K562 (cell line): ENCODE results near the gene TP53TG5. TPM values are rescaled to one million over a fixed set of nuclear protein-coding genes. Genes with fewer than 3 reads are reported as not detected.

Source experiments
- ETV1 ChIP-seq: fragments of 450-650 bp; conservative IDR thresholded peaks from 2 replicates; pipeline ENCODE4 v1.6.1; 2016; ENCODE audit warnings: missing genetic modification characterization, control low read depth, low read depth, missing compliant biosample characterization
- FOXJ2 ChIP-seq: fragments of 200-800 bp; sonication (Bioruptor generic); IDR thresholded peaks from 2 replicates; pipeline ENCODE4 v1.6.1; 2016; ENCODE audit warnings: missing genetic modification characterization, missing compliant biosample characterization
- FOXM1 ChIP-seq, 2 experiments: fragments of 450-650 bp in 1 of 2; sonication (generic) in 1 of 2; formaldehyde crosslinking in 1 of 2; IDR thresholded peaks; 2 replicates each; pipeline versions ENCODE4 v1.6.1 to v1.9.0; 2017 to 2022; ENCODE audit warnings: low read depth in 2 of 2, mild to moderate bottlenecking in 2 of 2, missing genetic modification reagents in 1 of 2, moderate library complexity in 1 of 2
- FUS ChIP-seq: fragments of 200-400 bp; formaldehyde crosslinking; optimal IDR thresholded peaks from 2 replicates; pipeline ENCODE3; 2017; ENCODE audit warnings: low read depth, low read length
- JUN ChIP-seq, 2 experiments: sonication (generic) in 1 of 2; formaldehyde crosslinking in 1 of 2; IDR thresholded peaks; 2 replicates each; pipeline versions ENCODE4 v1.6.1 to v1.8.0; 2012 to 2022; ENCODE audit warnings: borderline replicate concordance in 2 of 2, mild to moderate bottlenecking in 2 of 2, improper control_type of control experiment in 1 of 2, low read depth in 1 of 2, low read length in 1 of 2, missing genetic modification reagents in 1 of 2
- KLF1 ChIP-seq: fragments of 450-650 bp; IDR thresholded peaks from 2 replicates; pipeline ENCODE4 v1.6.1; 2016; ENCODE audit warnings: missing genetic modification characterization, missing compliant biosample characterization
- MBD2 ChIP-seq: sonication (generic); IDR thresholded peaks from 2 replicates; pipeline ENCODE4 v1.6.1; 2016; ENCODE audit warnings: low read depth, borderline replicate concordance
- MCM3 ChIP-seq: fragments of 450-650 bp; IDR thresholded peaks from 2 replicates; pipeline ENCODE4 v1.6.1; 2016
- MITF ChIP-seq: IDR thresholded peaks from 2 replicates; pipeline ENCODE4 v1.6.1; 2014; ENCODE audit warnings: antibody characterized with exemption
- NEUROD1 ChIP-seq: fragments of 150-350 bp; IDR thresholded peaks from 2 replicates; pipeline ENCODE4 v1.6.1; 2014; ENCODE audit warnings: borderline replicate concordance, low read length, low read depth; ENCODE audit not compliant: partially characterized antibody
- SIX5 ChIP-seq, 2 experiments: IDR thresholded peaks; 2 replicates each; pipeline ENCODE4 v1.6.1; 2011; ENCODE audit warnings: low read length in 2 of 2, borderline replicate concordance in 1 of 2, low read depth in 1 of 2, mild to moderate bottlenecking in 1 of 2, moderate library complexity in 1 of 2; ENCODE audit not compliant: insufficient read depth in 1 of 2
- SMARCB1 ChIP-seq: IDR thresholded peaks from 2 replicates; pipeline ENCODE4 v1.6.1; 2011; ENCODE audit warnings: improper control_type of control experiment, low read depth; ENCODE audit not compliant: insufficient read length
- ZFP91 ChIP-seq: sonication (generic); formaldehyde crosslinking; IDR thresholded peaks from 2 replicates; pipeline ENCODE4 v1.8.0; 2022; ENCODE audit warnings: mild to moderate bottlenecking, missing genetic modification reagents
- ZNF316 ChIP-seq: fragments of 450-650 bp; IDR thresholded peaks from 2 replicates; pipeline ENCODE4 v1.6.1; 2016
- ZNF444 ChIP-seq: fragments of 250-450 bp; sonication (Bioruptor Pico); IDR thresholded peaks from 2 replicates; pipeline ENCODE4 v1.4.0; 2020; ENCODE audit warnings: mild to moderate bottlenecking, moderate library complexity
- ZNF609 ChIP-seq: sonication (generic); formaldehyde crosslinking; IDR thresholded peaks from 2 replicates; pipeline ENCODE4 v1.8.1; 2023; ENCODE audit warnings: missing genetic modification reagents, mild to moderate bottlenecking, borderline replicate concordance
- ZNF778 ChIP-seq: fragments of 450-650 bp; formaldehyde crosslinking; IDR thresholded peaks from 2 replicates; pipeline ENCODE4 v1.4.0; 2020; ENCODE audit warnings: mild to moderate bottlenecking, moderate library complexity
- ZNF780A ChIP-seq: fragments of 250-450 bp; sonication (Bioruptor Pico); IDR thresholded peaks from 2 replicates; pipeline ENCODE4 v1.5.0; 2021; ENCODE audit warnings: mild to moderate bottlenecking
- polyA plus RNA-seq, 8 experiments: library from polyadenylated mRNA; depleted of rRNA in 4 of 8; stranded (reverse) in 5 of 8; unstranded in 3 of 8; fragments of >200 nt; fragmentation: Nextera tagmentation in 2 of 8; fragmentation: Illumina TruSeq in 1 of 8; extraction: Ambion mirVana in 2 of 8; extraction: Trizol in 1 of 8; gene quantifications; 2 replicates each; pipeline versions ENCODE4 v1.2.1 to v1.2.3, GENCODE V29; 2011 to 2014; ENCODE audit warnings: inconsistent platforms in 1 of 8, missing spikeins in 1 of 8
- total RNA-seq, 7 experiments: library from RNA; depleted of rRNA in 6 of 7; stranded (reverse); fragments of >200 nt in 6 of 7; fragmentation: Illumina TruSeq in 2 of 7; extraction: Trizol in 2 of 7; gene quantifications; 2 replicates each; pipeline versions ENCODE4 v1.2.1 to v1.2.3, GENCODE V29; 2011 to 2021; ENCODE audit warnings: low replicate concordance in 1 of 7

The TP53TG5 gene
- total and polyA plus RNA-seq, 9 of the 15 experiments (the other 6 are each of a cell fraction or from before 2014, with no cell fraction given), result 0.04 to 0.05 (median 0.04) TPM; not detected in 6

- TF ChIP-seq MITF (no peak), SIX5 (IDR thresholded peaks at IDR 0.05; ENCODE audit: borderline replicate concordance in 1 of 2, insufficient read depth in 1 of 2, low read depth in 1 of 2, low read length in 2 of 2) (no peak), ZNF609 (CRISPR knock-in tag) (no peak), ZNF316 (no peak), FOXM1 (IDR thresholded peaks at IDR 0.05; ENCODE audit: low read depth) (no peak), FOXM1 (CRISPR knock-in tag; IDR thresholded peaks at IDR 0.05; ENCODE audit: low read depth) (no peak), KLF1 (tag) (no peak), ZNF778 (CRISPR knock-in tag) (no peak), ZNF780A (CRISPR knock-in tag) (no peak), FOXJ2 (tag) (no peak), MBD2 (no peak; the same call in 1 of the 2 replicates), MCM3 (no peak), JUN (IDR thresholded peaks at IDR 0.05; ENCODE audit: borderline replicate concordance, low read depth, low read length) (no peak), JUN (CRISPR knock-in tag; IDR thresholded peaks at IDR 0.05; ENCODE audit: borderline replicate concordance) (no peak), SMARCB1 (no peak), NEUROD1 (no peak), ZNF444 (CRISPR knock-in tag) (no peak), ZFP91 (CRISPR knock-in tag) (no peak), FUS (no peak), ETV1 (no peak)
Measured at GRCh38 chr20:45337367-45338120, 40.6 kb downstream of the TP53TG5 start (continued).
